Right lobe of liver (tissue), 6 donors: ENCODE results near the gene NCBP1. TPM values are rescaled to one million over a fixed set of nuclear protein-coding genes. Genes with fewer than 3 reads are reported as not detected.

Experiments
- ATAC-seq, 4 donors: fragments of 200-7000 bp; cut with Tn5 transposase; one replicate each; pipeline ENCODE4 v1.9.1; 2020; ENCODE audit warnings: mild to moderate bottlenecking in 4 of 4, moderate library complexity in 4 of 4
- DNase-seq, 3 donors: peaks; one replicate each; pipeline ENCODE4 v3.0.0-alpha.2; 2020
- H3K27ac ChIP-seq, 3 donors: fragments of 200-600 bp; one replicate each; pipeline ENCODE4 v1.8.0; 2022
- H3K27me3 ChIP-seq, 2 donors: fragments of 200-600 bp; one replicate each; pipeline ENCODE4 v1.8.0; 2022
- H3K36me3 ChIP-seq, 4 donors: fragments of 200-600 bp; sonication (generic) in 1 of 4; one replicate each; pipeline versions ENCODE4 v1.5.1 to v1.8.0; 2017 to 2022; ENCODE audit warnings: control low read depth in 1 of 4
- H3K4me1 ChIP-seq, 4 donors: fragments of 200-600 bp; sonication (generic) in 1 of 4; one replicate each; pipeline versions ENCODE4 v1.5.1 to v1.8.0; 2017 to 2022; ENCODE audit warnings: control low read depth in 1 of 4
- H3K4me3 ChIP-seq, 3 donors: fragments of 200-600 bp; one replicate each; pipeline ENCODE4 v1.8.0; 2022
- H3K9me3 ChIP-seq, 4 donors: fragments of 200-600 bp; sonication (generic) in 1 of 4; one replicate each; pipeline versions ENCODE4 v1.5.1 to v1.8.0; 2017 to 2022; ENCODE audit warnings: control low read depth in 1 of 4
- POLR2A ChIP-seq: fragments of 450-650 bp; IDR thresholded peaks from one replicate; pipeline ENCODE4 v1.6.1; 2017; ENCODE audit warnings: antibody characterized with exemption, mild to moderate bottlenecking
- WGBS: methylation state at CpG from one replicate; pipeline ENCODE4 v1.1.6; 2018; ENCODE audit warnings: low coverage, low lambda C conversion rate; ENCODE audit not compliant: insufficient coverage; ENCODE audit errors: missing lambda C conversion rate; 5-methylcytosine and 5-hydroxymethylcytosine counted together
- intact Hi-C, 2 donors: fragments of 100-400 bp; cut with DNase I; formaldehyde crosslinking; loops; one replicate each; pipeline versions ENCODE4 v1.11.2 to v1.14.1; 2022
- total RNA-seq, 6 experiments: library from RNA; depleted of rRNA in 2 of 6; stranded (reverse); fragments of >200 nt in 2 of 6; fragmentation: NEBNext Ultra II Directional in 3 of 6; extraction: Animal tissue kit (Norgen Biotek cat#: 25700) in 3 of 6; gene quantifications; one replicate each; pipeline versions ENCODE4 v1.1.0 to v1.2.4, GENCODE V29; 2016 to 2023
- TF ChIP-seq, protein P1 (sequence below), 4 donors: fragments of 200-600 bp in 3 of 4; fragments of 450-650 bp in 1 of 4; IDR thresholded peaks; one replicate each; pipeline versions ENCODE4 v1.5.1 to v1.8.0; 2016 to 2022; ENCODE audit warnings: antibody characterized with exemption in 4 of 4, mild to moderate bottlenecking in 2 of 4
- donor health status: DM: no; HTN: yes; CAD: no.
- donor health status: DM: no; HTN: no; CAD: no.
- donor health status: DM: no; HTN: no; CAD: no.
- donor health status: DM: no; HTN: yes; CAD: no.
- donor health status: DM: no; HTN: yes; CAD: no.

NCBP1 gene
- total RNA-seq, 6 experiments from 2014 or later, result 10.9 to 15.3 (median 12.5) TPM

GRCh38 chr9:97672403-97672802, 38.8 kb downstream of the NCBP1 start:
- Histone ChIP-seq H3K27ac (no peak overlapping the region), H3K27me3 (no peaks in the 10 kb centered on the region), H3K36me3 (peaks cover 0 to 77% (median 33%) of the 10 kb centered on the region in 4 donors), H3K9me3 (no peaks in the 10 kb centered on the region), H3K4me3 (no peak overlapping the region), H3K4me1 (peaks cover 0 to 10% (median 2%) of the 10 kb centered on the region in 4 donors)
- no peak for TF ChIP-seq POLR2A
- TF ChIP-seq, protein P1, sequence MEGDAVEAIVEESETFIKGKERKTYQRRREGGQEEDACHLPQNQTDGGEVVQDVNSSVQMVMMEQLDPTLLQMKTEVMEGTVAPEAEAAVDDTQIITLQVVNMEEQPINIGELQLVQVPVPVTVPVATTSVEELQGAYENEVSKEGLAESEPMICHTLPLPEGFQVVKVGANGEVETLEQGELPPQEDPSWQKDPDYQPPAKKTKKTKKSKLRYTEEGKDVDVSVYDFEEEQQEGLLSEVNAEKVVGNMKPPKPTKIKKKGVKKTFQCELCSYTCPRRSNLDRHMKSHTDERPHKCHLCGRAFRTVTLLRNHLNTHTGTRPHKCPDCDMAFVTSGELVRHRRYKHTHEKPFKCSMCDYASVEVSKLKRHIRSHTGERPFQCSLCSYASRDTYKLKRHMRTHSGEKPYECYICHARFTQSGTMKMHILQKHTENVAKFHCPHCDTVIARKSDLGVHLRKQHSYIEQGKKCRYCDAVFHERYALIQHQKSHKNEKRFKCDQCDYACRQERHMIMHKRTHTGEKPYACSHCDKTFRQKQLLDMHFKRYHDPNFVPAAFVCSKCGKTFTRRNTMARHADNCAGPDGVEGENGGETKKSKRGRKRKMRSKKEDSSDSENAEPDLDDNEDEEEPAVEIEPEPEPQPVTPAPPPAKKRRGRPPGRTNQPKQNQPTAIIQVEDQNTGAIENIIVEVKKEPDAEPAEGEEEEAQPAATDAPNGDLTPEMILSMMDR (IDR thresholded peaks at IDR 0.05), result no peak
- WGBS, result 90% methylated on average over 3 of the region's 3 CpGs
- ATAC-seq, result no peak
- intact Hi-C loops, result no loop called here
- no peak for DNase-seq

- no peak for TF ChIP-seq POLR2A
- TF ChIP-seq, protein P1 (IDR thresholded peaks at IDR 0.05), result no peak
- ATAC-seq, result peak in 3 of 4 donors; percentile 40 to 56 (median 45)
- H3K4me1 ChIP-seq, result peaks cover 0 to 10% (median 2%) of the 10 kb centered on the region in 4 donors
- intact Hi-C loops, result no loop called here
- WGBS, result 91% methylated on average over 3 of the region's 3 CpGs
- H3K4me3 ChIP-seq, result no peak overlapping the region
- no peaks in the 10 kb centered on the region for H3K9me3 ChIP-seq
- peaks cover 0 to 62% (median 30%) of the 10 kb centered on the region in 4 donors for H3K36me3 ChIP-seq
- H3K27ac ChIP-seq, result no peak overlapping the region
- DNase-seq, result no peak
- H3K27me3 ChIP-seq, result no peaks in the 10 kb centered on the region
Observed at GRCh38 chr9:97673922-97674321, 40.3 kb downstream of the NCBP1 start.

DNA sequence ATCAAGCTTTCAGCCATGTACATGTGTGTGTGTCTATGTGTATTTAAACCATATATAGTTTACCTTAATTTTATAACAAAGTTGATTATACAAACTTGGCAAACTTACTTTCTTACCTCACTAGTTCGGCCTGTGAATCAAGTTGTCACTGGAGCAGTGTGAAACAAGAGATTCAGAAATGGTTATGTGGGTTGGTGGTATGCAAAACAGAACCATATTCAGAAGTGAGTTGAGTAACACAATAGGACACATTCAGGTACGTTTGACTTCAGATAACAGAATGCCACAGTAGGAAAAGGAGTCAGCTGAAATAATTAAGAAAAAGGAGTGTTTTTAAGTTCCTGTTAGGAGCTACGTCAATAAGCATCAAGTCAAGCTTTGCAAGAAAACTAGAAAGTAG, 42.0 kb downstream of the NCBP1 start:
- no peak overlapping the region for H3K27ac ChIP-seq
- ATAC-seq, result no peak
- no peak for TF ChIP-seq POLR2A
- TF ChIP-seq, protein P1 (IDR thresholded peaks at IDR 0.05), result no peak
- peaks cover 0 to 52% (median 25%) of the 10 kb centered on the region in 4 donors for H3K36me3 ChIP-seq
- H3K4me1 ChIP-seq, result peaks cover 0 to 10% (median 2%) of the 10 kb centered on the region in 4 donors
- intact Hi-C loops, result no loop called here
- WGBS, result 69% methylated on average over 3 of the region's 3 CpGs
- no peak for DNase-seq
- no peaks in the 10 kb centered on the region for H3K9me3 ChIP-seq
- H3K27me3 ChIP-seq, result no peaks in the 10 kb centered on the region
- no peak overlapping the region for H3K4me3 ChIP-seq

DNA sequence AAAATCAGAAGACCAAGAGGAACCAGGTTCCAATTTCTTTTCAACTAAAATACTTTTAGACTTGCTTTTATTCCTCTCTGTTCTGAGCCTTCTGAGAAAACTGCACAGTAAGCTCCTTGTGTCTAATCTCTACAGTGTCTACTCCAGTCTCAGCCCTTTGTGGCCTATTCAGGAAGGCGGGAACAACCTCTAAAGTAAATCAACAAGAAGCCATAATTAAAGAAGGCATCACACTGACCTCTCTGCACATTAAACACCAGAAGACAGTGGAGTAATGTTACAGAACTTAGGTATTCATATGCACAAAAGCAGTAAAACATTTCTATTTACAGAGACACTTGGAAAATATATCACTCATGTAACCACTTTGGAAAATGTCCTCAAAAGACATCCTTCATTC, 48.6 kb downstream of the NCBP1 start:
- H3K36me3 ChIP-seq, result peaks cover 0 to 54% (median 27%) of the 10 kb centered on the region in 4 donors
- ATAC-seq (no peak), DNase-seq (no peak)
- H3K4me1 ChIP-seq, result no peaks in the 10 kb centered on the region
- WGBS, result 63% methylated on average over 1 of the region's 1 CpG
- intact Hi-C loops, result no loop called here
- H3K27ac ChIP-seq, result no peak overlapping the region
- no peak overlapping the region for H3K4me3 ChIP-seq
- H3K27me3 ChIP-seq, result no peaks in the 10 kb centered on the region
- no peaks in the 10 kb centered on the region for H3K9me3 ChIP-seq
- TF ChIP-seq, protein P1 (IDR thresholded peaks at IDR 0.05), result no peak
- TF ChIP-seq POLR2A, result no peak

- peaks cover 0 to 59% (median 14%) of the 10 kb centered on the region in 4 donors for H3K36me3 ChIP-seq
- peak in 3 of 4 donors; percentile 24 to 58 (median 41) for ATAC-seq
- intact Hi-C loops, result no loop called here
- no peak overlapping the region for H3K27ac ChIP-seq
- TF ChIP-seq, protein P1 (IDR thresholded peaks at IDR 0.05), result no peak
- TF ChIP-seq POLR2A, result no peak
- 27% methylated on average over 1 of the region's 1 CpG for WGBS
- no peak overlapping the region for H3K4me3 ChIP-seq
- H3K27me3 ChIP-seq, result no peaks in the 10 kb centered on the region
- H3K4me1 ChIP-seq, result peaks cover 0 to 15% (median 2%) of the 10 kb centered on the region in 4 donors
- no peak for DNase-seq
- H3K9me3 ChIP-seq, result no peaks in the 10 kb centered on the region
Observed at GRCh38 chr9:97688654-97689053, 55.0 kb downstream of the NCBP1 start.
